ENCODE data around the gene CPA3. TPM values are rescaled to one million over a fixed set of nuclear protein-coding genes. Genes with fewer than 3 reads are reported as not detected.

The CPA3 gene
- total RNA-seq, 1 donor = 1.2 TPM

GRCh38 chr3:148922467-148922866, 57.4 kb downstream of the CPA3 start:
- H3K27me3 ChIP-seq (ENCODE audit: insufficient read depth, low read length) = peaks cover 6% of the 10 kb centered on the region
- H3K4me1 ChIP-seq (ENCODE audit: insufficient read depth, low read length) = no peaks in the 10 kb centered on the region
- no peaks in the 10 kb centered on the region for H3K9me3 ChIP-seq (ENCODE audit: low read depth, low read length)
- H3K4me3 ChIP-seq (ENCODE audit: low read length) = no peak overlapping the region

- H3K27me3 ChIP-seq (ENCODE audit: insufficient read depth, low read length) = peaks cover 6% of the 10 kb centered on the region
- H3K9me3 ChIP-seq (ENCODE audit: low read depth, low read length) = no peaks in the 10 kb centered on the region
- no peak overlapping the region for H3K4me3 ChIP-seq (ENCODE audit: low read length)
- no peaks in the 10 kb centered on the region for H3K4me1 ChIP-seq (ENCODE audit: insufficient read depth, low read length)
These were observed 58.5 kb downstream of the CPA3 start for GRCh38 chr3:148923592-148923991.

GRCh38 chr3:148924562-148924961, 59.5 kb downstream of the CPA3 start:
- Histone ChIP-seq H3K4me3 (ENCODE audit: low read length) (no peak overlapping the region), H3K27me3 (ENCODE audit: insufficient read depth, low read length) (peaks cover 6% of the 10 kb centered on the region), H3K4me1 (ENCODE audit: insufficient read depth, low read length) (no peaks in the 10 kb centered on the region), H3K9me3 (ENCODE audit: low read depth, low read length) (no peaks in the 10 kb centered on the region)

- Histone ChIP-seq H3K4me1 (ENCODE audit: insufficient read depth, low read length) (no peaks in the 10 kb centered on the region), H3K9me3 (ENCODE audit: low read depth, low read length) (no peaks in the 10 kb centered on the region), H3K4me3 (ENCODE audit: low read length) (no peak overlapping the region), H3K27me3 (ENCODE audit: insufficient read depth, low read length) (no peaks in the 10 kb centered on the region)
These were observed 60.7 kb downstream of the CPA3 start for GRCh38 chr3:148925845-148926244.

GRCh38 chr3:148930752-148931151, 65.7 kb downstream of the CPA3 start:
- H3K4me3 ChIP-seq (ENCODE audit: low read length) = no peak overlapping the region
- H3K27me3 ChIP-seq (ENCODE audit: insufficient read depth, low read length) = no peaks in the 10 kb centered on the region
- H3K9me3 ChIP-seq (ENCODE audit: low read depth, low read length) = no peaks in the 10 kb centered on the region
- no peaks in the 10 kb centered on the region for H3K4me1 ChIP-seq (ENCODE audit: insufficient read depth, low read length)

GRCh38 chr3:148931574-148931973, 66.5 kb downstream of the CPA3 start:
- Histone ChIP-seq H3K9me3 (ENCODE audit: low read depth, low read length) (no peaks in the 10 kb centered on the region), H3K27me3 (ENCODE audit: insufficient read depth, low read length) (no peaks in the 10 kb centered on the region), H3K4me3 (ENCODE audit: low read length) (no peak overlapping the region), H3K4me1 (ENCODE audit: insufficient read depth, low read length) (no peaks in the 10 kb centered on the region)

- Histone ChIP-seq H3K9me3 (ENCODE audit: low read depth, low read length) (no peaks in the 10 kb centered on the region), H3K27me3 (ENCODE audit: insufficient read depth, low read length) (no peaks in the 10 kb centered on the region), H3K4me1 (ENCODE audit: insufficient read depth, low read length) (no peaks in the 10 kb centered on the region), H3K4me3 (ENCODE audit: low read length) (no peak overlapping the region)
These were observed 67.9 kb downstream of the CPA3 start for GRCh38 chr3:148932972-148933371.

- Histone ChIP-seq H3K27me3 (ENCODE audit: insufficient read depth, low read length) (no peaks in the 10 kb centered on the region), H3K4me1 (ENCODE audit: insufficient read depth, low read length) (no peaks in the 10 kb centered on the region), H3K4me3 (ENCODE audit: low read length) (no peak overlapping the region), H3K9me3 (ENCODE audit: low read depth, low read length) (no peaks in the 10 kb centered on the region)
These were observed 72.6 kb downstream of the CPA3 start for GRCh38 chr3:148937467-148938255.

GRCh38 chr3:148938306-148938705, 73.2 kb downstream of the CPA3 start:
- Histone ChIP-seq H3K9me3 (ENCODE audit: low read depth, low read length) (no peaks in the 10 kb centered on the region), H3K4me3 (ENCODE audit: low read length) (no peak overlapping the region), H3K4me1 (ENCODE audit: insufficient read depth, low read length) (no peaks in the 10 kb centered on the region), H3K27me3 (ENCODE audit: insufficient read depth, low read length) (no peaks in the 10 kb centered on the region)

GRCh38 chr3:148938936-148939335, 73.8 kb downstream of the CPA3 start:
- H3K27me3 ChIP-seq (ENCODE audit: insufficient read depth, low read length) = no peaks in the 10 kb centered on the region
- no peaks in the 10 kb centered on the region for H3K4me1 ChIP-seq (ENCODE audit: insufficient read depth, low read length)
- no peak overlapping the region for H3K4me3 ChIP-seq (ENCODE audit: low read length)
- H3K9me3 ChIP-seq (ENCODE audit: low read depth, low read length) = no peaks in the 10 kb centered on the region

- H3K4me1 ChIP-seq (ENCODE audit: insufficient read depth, low read length) = no peaks in the 10 kb centered on the region
- no peaks in the 10 kb centered on the region for H3K27me3 ChIP-seq (ENCODE audit: insufficient read depth, low read length)
- H3K9me3 ChIP-seq (ENCODE audit: low read depth, low read length) = no peaks in the 10 kb centered on the region
- no peak overlapping the region for H3K4me3 ChIP-seq (ENCODE audit: low read length)
These were observed 75.9 kb downstream of the CPA3 start for GRCh38 chr3:148940983-148941382.

GRCh38 chr3:148943506-148944205, 78.6 kb downstream of the CPA3 start:
- Histone ChIP-seq H3K9me3 (ENCODE audit: low read depth, low read length) (no peaks in the 10 kb centered on the region), H3K4me1 (ENCODE audit: insufficient read depth, low read length) (no peaks in the 10 kb centered on the region), H3K4me3 (ENCODE audit: low read length) (no peak overlapping the region), H3K27me3 (ENCODE audit: insufficient read depth, low read length) (no peaks in the 10 kb centered on the region)

- Histone ChIP-seq H3K9me3 (ENCODE audit: low read depth, low read length) (no peaks in the 10 kb centered on the region), H3K27me3 (ENCODE audit: insufficient read depth, low read length) (no peaks in the 10 kb centered on the region), H3K4me1 (ENCODE audit: insufficient read depth, low read length) (no peaks in the 10 kb centered on the region), H3K4me3 (ENCODE audit: low read length) (no peak overlapping the region)
These were observed 80.0 kb downstream of the CPA3 start for GRCh38 chr3:148945116-148945515.
